Measurements from ENCODE around the gene PKN3. TPM values are rescaled to one million over a fixed set of nuclear protein-coding genes. Genes with fewer than 3 reads are reported as not detected.

PKN3 gene
- polyA plus RNA-seq, 4 donors: 8.1 to 12.6 (median 10.2) TPM

DNA sequence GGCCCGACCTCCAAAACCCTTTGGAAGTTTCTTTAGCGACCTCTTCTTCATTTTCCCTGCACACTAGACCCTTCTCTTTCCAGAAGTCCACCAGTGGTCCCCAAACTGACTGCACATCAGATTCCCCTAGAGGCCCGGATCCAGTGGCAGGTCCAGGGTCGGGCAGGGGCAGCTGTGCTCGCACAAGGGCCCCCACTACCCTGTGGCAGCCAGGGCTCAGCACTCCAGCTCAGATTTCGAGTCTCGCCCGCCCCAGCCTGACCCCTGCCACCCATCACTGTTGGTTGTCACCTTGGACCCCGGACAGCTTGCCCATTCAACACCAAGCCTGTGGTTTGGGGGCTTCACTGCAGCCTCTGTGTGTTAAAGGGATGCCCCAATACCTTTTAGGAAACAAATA is 29.4 kb downstream of the PKN3 start:
- DNase-seq (ENCODE audit: low read depth in 4 of 4, low spot score in 3 of 4): no peak

- no peak for DNase-seq (ENCODE audit: low read depth in 4 of 4, low spot score in 3 of 4)
These were observed 30.3 kb downstream of the PKN3 start for GRCh38 chr9:128732576-128732975.

GRCh38 chr9:128733256-128733655 is 31.0 kb downstream of the PKN3 start:
- peak; percentile 55 to 77 (median 64) for DNase-seq (ENCODE audit: low read depth in 4 of 4, low spot score in 3 of 4)

DNA sequence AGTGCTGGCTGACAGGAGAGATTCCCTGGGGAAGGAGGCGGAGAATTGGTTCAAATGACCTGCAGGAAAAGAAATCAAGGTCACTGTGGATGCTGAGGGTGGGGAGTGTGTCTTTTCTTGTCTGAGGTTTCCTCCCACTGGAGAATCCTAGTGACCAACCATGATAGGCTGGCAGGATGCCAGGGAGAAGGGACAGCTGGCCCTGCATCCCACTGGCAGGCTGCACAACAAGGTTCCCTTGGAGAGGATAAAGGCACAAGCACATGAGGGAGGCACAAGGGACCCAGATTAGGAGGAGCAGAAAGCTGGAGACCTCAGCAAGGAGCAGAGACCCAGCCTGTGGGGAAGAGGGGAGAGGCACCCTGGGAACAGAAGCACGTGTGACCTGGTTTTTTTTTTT is 33.1 kb downstream of the PKN3 start:
- DNase-seq (ENCODE audit: low read depth in 4 of 4, low spot score in 3 of 4): no peak

DNA sequence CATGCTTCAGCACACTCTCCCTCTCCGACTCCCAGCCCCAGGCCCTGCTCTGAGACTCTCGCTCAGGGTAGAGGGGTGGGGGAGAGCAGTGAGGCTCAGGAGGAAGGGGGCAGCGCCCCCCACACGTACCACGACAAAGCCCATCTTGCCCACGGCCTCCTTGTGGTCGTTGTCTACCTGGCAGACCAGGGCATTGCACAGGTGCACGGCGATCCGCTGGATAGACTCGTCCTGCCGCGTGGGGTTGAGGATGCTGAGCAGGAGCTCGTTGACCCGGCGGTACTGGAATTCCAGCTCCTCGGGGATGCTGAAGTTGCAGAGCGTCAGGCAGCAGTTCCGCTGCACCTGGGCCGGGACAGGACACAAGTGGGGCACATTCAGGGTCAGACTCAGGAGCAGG is 40.1 kb downstream of the PKN3 start:
- DNase-seq (ENCODE audit: low read depth in 4 of 4, low spot score in 3 of 4): no peak

GRCh38 chr9:128743421-128743820 is 41.1 kb downstream of the PKN3 start:
- DNase-seq (ENCODE audit: low read depth in 4 of 4, low spot score in 3 of 4): no peak

GRCh38 chr9:128747241-128747640 is 44.9 kb downstream of the PKN3 start:
- DNase-seq (ENCODE audit: low read depth in 4 of 4, low spot score in 3 of 4): no peak

DNA sequence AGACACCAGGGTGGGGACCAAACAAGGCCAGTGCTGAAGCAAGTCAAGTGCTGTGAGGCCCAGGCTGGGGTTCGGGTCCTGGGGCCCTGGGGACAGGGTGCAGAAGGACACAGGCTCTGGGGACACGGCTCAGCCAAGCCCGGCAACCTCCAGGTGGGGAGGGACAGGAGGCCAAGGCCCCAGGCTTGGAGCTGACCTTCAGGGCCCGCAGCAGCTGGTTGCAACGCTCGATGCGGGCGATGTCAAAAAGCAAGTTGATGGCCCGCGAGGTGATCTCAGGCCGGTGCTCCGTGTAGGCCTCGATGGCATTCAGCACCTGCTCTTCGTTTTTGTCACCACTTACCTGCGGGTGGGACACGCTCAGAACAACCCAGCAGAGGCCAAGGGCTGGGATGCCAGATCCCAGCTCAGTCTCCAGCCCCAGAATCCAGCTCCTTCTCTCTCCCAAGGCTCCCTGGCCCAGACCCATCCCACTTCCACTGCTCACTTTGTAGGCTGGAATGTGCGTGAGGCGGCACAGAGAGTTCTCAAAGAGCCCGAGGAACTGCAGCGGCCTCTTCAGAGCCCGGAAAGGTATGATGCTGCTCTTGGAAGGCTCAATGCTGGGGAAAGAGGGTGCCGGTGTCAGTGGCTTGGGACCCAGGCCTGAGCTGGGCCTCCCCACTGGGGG is 48.8 kb downstream of the PKN3 start:
- no peak for DNase-seq (ENCODE audit: low read depth in 4 of 4, low spot score in 3 of 4)

DNA sequence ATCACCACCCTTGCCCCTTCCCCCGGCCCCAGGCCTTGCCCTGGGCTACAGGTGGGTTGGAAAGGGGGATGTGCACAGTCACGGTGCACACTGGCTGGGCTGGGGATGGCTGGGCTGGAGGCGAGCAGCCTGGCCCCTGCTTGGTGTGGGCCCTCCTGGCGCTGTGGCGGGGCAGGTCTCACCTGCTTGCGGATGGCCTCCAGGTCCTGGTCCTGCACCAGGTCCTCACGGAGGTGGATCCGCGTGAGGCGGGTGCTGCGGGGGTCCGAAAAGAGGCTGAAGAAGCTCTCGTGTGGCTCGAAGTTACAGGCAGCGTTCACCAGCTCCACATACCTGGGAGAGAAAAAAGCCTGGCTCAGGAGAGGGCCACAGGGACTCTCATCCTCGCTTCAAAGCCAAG is 51.3 kb downstream of the PKN3 start:
- no peak for DNase-seq (ENCODE audit: low read depth in 4 of 4, low spot score in 3 of 4)

DNA sequence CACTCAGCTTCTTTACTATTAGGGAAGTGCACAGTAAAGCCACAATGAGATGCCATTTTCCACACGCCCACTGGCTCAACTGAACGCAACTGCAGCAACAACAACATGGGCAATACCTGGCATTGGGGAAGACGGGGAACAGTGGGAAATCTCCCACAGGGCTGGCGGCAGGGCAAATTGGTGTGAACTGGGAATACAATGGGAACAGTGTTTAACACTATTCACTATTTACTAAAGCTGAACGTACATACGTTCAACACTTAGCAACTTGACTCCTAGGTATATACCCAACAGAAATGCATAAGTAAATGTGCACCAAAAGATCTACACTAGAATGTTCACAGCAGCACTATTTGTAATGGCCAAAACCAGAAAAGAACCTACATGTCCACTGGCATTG is 55.3 kb downstream of the PKN3 start:
- no peak for DNase-seq (ENCODE audit: low read depth in 4 of 4, low spot score in 3 of 4)

DNA sequence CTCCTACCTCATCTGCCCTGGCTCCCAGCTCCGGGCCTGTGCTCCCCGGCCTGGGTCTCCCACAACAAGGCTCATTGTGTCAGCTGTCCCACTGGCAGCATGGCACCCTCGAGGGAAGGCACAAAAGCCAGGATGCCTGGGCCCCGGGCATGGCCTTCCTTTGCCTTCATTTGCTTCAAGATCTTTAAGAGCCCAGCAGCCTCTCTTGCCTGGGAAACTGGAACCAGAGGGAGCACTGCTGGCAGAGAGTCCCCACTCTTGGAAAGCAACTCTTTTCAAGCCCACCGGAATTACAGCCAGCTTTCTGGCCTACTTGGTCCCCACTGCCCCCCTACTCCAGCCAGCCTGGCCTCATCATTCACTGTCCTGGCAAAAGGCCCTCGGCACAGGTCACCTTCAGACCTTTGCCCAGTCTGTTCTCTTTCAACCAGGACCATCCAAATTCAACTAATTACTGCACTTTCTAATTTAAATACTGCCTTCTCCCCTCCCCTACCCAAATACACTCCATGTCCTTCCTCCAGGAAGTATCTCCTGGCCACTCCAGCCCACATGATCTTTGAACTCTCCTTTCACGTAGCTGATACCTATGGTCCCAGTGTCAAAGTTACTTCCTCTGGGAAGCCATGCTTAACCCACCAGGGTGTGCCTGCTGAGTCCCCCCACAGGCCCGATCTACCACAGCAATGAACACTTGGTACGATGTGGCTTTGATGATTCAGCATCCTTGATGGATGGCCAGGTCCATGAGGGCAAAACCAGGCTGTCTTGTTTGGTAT is 60.6 kb downstream of the PKN3 start:
- DNase-seq (ENCODE audit: low read depth in 4 of 4, low spot score in 3 of 4): no peak

DNA sequence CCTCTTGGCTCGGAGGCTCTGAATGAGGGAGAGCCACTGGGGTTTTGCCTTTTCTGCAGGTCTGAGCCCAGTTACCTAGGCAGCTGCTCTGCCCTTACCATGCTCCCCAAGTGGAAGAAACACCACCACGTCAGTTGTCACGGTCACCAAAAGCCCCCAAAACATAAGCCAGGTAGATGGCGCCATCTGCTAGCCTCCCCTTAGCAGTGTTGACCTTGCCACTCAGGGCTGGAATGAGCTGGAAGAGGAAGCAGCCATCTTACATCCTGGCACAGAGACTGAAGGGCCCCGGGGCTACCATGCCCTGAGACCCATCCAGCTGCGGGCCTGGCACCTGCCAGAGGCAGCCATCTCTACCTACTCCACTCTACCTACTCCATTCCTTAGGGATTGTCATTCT is 62.1 kb downstream of the PKN3 start:
- no peak for DNase-seq (ENCODE audit: low read depth in 4 of 4, low spot score in 3 of 4)

DNA sequence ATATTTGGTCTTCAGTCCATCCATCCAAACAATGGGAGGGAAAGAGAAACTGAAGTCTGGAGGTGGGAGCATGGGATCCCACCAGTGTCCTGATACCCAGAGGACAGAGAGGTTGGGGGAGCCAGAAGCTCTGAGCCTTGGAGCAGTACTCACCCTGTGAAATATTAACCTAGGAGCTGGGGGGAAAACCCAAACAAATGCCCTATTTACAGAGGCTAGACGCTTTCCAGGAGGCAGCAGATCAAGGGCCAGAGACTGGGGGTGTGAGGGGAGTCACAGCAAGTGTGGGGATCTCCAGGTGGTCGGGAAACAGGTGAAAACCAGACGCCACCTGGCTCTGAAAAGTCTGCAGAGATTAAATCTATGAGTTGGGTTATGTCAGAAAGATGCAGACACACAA is 63.2 kb downstream of the PKN3 start:
- DNase-seq (ENCODE audit: low read depth in 4 of 4, low spot score in 3 of 4): no peak

- no peak for DNase-seq (ENCODE audit: low read depth in 4 of 4, low spot score in 3 of 4)
These were observed 66.3 kb downstream of the PKN3 start for GRCh38 chr9:128768606-128769005.

Other genes with a start within 250 kb of the PKN3 start
- gene ODF2, start 246.5 kb upstream of the PKN3 start, polyA plus RNA-seq (ENCODE audit: insufficient read length in 4 of 4): 10 to 100 TPM; 39.9 to 46.6 (median 41.6) TPM
- gene GLE1, start 197.8 kb upstream of the PKN3 start, polyA plus RNA-seq (ENCODE audit: insufficient read length in 4 of 4): 10 to 100 TPM; 28.0 to 31.5 (median 30.4) TPM
- 100 to 1,000 TPM; 301 to 363 (median 329) TPM for gene SPTAN1, start 149.9 kb upstream of the PKN3 start, polyA plus RNA-seq (ENCODE audit: insufficient read length in 4 of 4)
- gene DYNC2I2, start 45.7 kb upstream of the PKN3 start, polyA plus RNA-seq (ENCODE audit: insufficient read length in 4 of 4): 10 to 100 TPM; 58.6 to 88.6 (median 64.9) TPM
- 100 to 1,000 TPM; 586 to 729 (median 699) TPM for gene SET, start 13.3 kb upstream of the PKN3 start, polyA plus RNA-seq (ENCODE audit: insufficient read length in 4 of 4)
- 10 to 100 TPM; 17.0 to 25.1 (median 17.7) TPM for gene ZDHHC12, start 21.6 kb downstream of the PKN3 start, polyA plus RNA-seq (ENCODE audit: insufficient read length in 4 of 4)
- 10 to 100 TPM; 31.7 to 42.6 (median 34.2) TPM for gene ZER1, start 69.4 kb downstream of the PKN3 start, polyA plus RNA-seq (ENCODE audit: insufficient read length in 4 of 4)
- 10 to 100 TPM; 36.0 to 43.5 (median 41.0) TPM for gene TBC1D13, start 84.8 kb downstream of the PKN3 start, polyA plus RNA-seq (ENCODE audit: insufficient read length in 4 of 4)
- 10 to 100 TPM in 1 of 4 donors, 1 to 10 TPM in 3; 7.0 to 16.1 (median 8.4) TPM for gene ENDOG, start 116.0 kb downstream of the PKN3 start, polyA plus RNA-seq (ENCODE audit: insufficient read length in 4 of 4)
- 10 to 100 TPM; 40.3 to 48.7 (median 43.0) TPM for gene SPOUT1, start 127.3 kb downstream of the PKN3 start, polyA plus RNA-seq (ENCODE audit: insufficient read length in 4 of 4)
- 10 to 100 TPM; 21.6 to 23.6 (median 22.5) TPM for gene KYAT1, start 179.4 kb downstream of the PKN3 start, polyA plus RNA-seq (ENCODE audit: insufficient read length in 4 of 4)
- 10 to 100 TPM; 29.5 to 34.3 (median 30.6) TPM for gene LRRC8A, start 179.6 kb downstream of the PKN3 start, polyA plus RNA-seq (ENCODE audit: insufficient read length in 4 of 4)
- gene PHYHD1, start 218.5 kb downstream of the PKN3 start, polyA plus RNA-seq (ENCODE audit: insufficient read length in 4 of 4): 10 to 100 TPM; 58.8 to 61.6 (median 59.6) TPM
- gene DOLK, start 245.1 kb downstream of the PKN3 start, polyA plus RNA-seq (ENCODE audit: insufficient read length in 4 of 4): 10 to 100 TPM; 16.0 to 18.6 (median 17.5) TPM
- 10 to 100 TPM; 38.9 to 41.8 (median 40.2) TPM for gene NUP188, start 245.2 kb downstream of the PKN3 start, polyA plus RNA-seq (ENCODE audit: insufficient read length in 4 of 4)

All from right renal pelvis (tissue), 4 donors.